GF-D8 (cell line): ENCODE data around the gene PNMA1.

Experiments
- DNase-seq: peaks from one replicate; lab custom pipeline; 2025; lab: John Stamatoyannopoulos, UW

Gene PNMA1

DNA sequence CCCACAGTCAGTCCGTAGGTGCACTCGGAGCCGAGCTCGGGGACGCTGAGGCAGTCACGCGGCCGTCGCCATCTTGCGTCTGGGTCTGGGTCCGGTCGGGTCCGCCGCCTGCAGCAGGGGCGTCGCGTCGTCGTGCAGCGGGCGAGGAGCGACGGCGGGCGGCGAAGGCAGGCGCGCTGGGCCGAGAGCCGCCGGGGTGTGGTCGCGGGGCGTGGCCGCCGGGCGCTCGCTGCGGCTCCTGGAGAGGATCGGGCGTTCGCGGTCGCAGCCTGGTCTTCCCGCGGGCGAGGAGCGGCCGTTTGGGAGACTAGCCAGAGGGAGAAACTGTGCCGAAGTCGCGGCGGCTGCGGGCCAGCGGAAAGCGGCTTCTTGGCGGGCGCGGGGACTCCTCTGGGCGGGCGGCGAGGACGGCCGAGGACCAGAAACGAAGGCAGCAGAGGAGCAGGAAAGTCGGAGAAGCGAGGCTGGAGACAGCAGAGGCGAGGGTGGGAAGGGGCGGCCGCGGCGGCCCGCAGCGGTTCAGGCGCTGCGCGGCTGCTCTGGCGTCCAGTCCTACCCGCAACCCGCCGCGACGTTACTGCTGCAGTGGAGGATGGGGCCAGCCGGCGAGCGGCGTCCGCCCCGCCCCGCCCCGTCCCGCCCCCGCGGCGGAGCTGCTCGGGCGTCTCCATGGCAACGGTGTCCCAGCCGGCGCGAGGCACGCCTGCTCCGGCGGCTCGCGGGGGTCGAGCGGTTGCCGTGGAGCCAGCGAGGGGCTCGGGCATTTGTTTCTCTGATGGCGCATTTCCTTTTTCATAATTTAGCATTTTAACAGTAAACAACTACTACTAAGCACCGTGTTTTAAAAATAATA, at the start of gene PNMA1:
TSS of gene PNMA1 (minus strand) at position 582 of the 853 bp plus-strand sequence. CDS start 745 bp downstream, outside the sequence.
- peak; percentile 17 for DNase-seq

DNA sequence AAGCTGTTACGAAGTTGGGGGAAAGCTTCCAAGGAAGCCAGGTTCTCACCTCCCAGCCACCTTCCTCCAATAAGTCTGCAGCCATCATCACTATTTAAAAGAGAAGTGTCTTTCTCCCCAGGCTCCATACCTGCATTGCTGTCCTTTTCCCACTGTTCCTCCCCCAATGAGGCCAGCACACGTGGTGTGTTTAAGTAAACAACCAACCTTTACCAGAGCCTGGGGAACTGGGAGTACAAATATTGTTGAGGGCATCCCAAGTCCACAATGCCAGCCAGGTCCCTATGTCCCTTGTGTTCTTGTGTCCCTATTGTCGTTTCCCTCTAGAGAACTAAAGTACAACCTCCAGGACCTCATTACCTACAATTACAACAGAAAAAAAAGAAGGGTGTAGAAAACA, 49.2 kb upstream of the PNMA1 start:
- no peak for DNase-seq

DNA sequence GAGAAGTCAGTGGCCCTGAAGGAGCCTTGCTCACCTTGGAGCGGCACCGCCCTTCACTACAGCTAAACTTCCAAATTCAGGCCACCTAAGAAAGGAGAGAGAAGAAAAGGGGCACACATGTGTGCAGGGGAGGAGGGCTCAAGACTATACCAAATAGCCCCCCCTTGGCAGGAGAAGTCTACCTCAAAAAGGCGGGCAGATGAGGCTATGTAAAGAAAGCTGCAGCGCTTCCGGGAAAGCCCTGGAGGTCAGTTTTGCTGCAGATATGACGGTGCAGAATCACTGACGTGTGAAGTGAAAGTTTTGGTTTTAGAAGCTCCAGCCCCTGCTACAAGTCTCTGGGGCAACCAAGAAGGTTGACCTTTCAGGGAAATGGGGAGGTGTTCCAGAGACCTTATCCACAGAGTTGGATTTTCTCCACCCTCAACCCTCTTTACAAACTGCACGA, 48.2 kb upstream of the PNMA1 start:
- no peak for DNase-seq

DNA sequence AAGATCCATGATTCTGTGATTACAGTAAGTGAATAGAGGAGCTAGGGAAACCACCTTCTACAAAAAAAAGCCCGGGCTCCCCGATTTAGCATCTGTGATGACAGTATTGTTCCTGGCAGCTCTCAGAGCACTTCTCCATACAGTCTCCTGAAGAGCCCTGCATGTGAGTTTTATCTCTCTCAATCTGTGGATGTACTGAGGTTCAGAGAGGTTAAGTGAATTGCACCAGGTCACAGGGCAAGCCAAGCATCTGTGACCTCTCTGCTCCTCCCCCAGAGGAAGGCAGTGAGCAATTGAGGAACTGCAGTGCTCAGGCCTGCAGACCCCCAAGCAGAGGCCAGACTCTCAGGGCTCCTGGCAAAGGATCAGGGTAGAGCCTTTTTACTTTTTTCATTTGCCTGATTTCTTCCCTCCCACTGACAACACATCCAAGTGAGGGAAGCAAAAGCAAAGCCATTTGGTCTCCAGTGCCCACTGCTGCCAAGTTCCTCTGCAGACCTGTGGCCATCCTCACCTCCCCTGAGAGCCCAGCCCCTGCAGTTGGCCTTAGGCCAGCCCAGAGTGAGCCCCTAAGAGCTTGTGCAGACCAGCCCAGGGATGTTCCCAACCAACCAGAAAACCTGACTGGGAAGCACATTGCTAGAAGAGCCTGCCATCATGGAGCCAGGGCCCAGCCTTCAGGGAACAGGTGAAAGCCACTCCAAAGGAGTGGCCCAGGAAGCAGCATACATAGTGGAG, 47.6 kb upstream of the PNMA1 start:
- DNase-seq = no peak

- no peak for DNase-seq
These were observed 46.7 kb upstream of the PNMA1 start for GRCh38 chr14:73760598-73761586.

- peak; percentile 83 for DNase-seq
These were observed 45.8 kb upstream of the PNMA1 start for GRCh38 chr14:73759714-73760597.

- no peak for DNase-seq
These were observed 45.1 kb upstream of the PNMA1 start for GRCh38 chr14:73759183-73759713.

DNA sequence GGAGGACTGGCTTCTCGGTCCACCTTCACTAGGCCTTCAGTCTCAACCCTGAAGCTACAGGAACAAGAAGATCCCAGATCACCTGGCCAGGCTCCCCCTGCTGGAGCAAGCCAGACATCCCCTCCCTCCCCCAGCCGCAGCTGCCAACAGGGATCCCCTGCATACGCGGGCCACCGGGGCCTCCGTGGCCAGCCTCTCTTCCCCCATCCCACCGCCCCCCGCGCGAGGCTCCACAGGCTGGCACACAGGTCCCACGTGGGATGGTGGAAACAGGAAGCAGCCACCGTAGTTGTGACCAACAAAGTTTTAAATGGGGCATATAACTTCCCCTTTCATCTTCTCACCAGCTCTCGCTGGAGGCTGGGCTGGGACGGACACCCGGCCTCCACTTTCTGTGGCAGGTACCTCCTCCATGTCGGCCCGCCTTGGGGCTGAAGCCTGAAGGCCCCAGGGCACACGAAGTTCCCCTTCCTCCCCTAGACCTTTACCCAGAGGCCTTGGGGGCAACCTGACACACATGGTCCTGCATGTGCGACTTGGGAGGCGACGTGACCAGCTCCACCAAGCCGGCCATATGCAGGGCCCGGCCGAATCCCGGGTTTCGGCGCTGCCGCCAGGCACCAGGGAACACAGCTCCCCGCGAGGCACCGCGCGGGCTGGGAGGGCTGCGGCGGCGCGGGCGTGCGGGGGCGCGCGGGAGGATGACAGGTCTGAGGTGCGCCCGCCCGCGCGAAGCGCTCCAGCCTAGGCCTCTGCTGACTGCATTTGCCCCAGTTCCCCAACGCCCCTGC, 44.4 kb upstream of the PNMA1 start:
- DNase-seq = peak; percentile 65

DNA sequence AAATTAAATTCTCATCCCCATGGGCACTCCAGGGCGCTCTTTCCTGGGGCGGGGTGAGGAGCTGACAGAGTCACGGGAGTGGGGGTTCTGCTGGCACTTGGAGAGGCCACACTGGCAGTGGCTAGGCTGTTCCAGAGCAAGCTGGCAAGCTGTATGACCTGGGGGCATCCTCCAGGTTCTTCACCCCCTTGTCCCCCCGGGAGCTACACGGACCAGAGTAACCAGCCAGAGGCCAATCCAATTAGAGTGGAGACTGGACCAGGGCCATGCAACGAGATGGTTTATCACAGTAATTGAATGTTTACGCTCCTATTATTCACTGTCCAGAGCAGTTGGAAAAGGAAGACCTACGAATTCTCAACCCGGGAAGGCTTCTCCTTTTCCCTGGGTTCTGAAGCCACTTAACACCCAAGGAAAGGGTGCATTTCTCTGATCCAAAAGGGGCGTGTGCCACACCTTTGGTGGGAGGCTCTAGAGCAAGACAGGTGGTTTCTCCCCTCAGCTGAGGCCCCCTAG, 43.8 kb upstream of the PNMA1 start:
- no peak for DNase-seq

GRCh38 chr14:73757381-73757780, 43.2 kb upstream of the PNMA1 start:
- DNase-seq = no peak

- no peak for DNase-seq
These were observed 41.3 kb upstream of the PNMA1 start for GRCh38 chr14:73755434-73756014.

DNA sequence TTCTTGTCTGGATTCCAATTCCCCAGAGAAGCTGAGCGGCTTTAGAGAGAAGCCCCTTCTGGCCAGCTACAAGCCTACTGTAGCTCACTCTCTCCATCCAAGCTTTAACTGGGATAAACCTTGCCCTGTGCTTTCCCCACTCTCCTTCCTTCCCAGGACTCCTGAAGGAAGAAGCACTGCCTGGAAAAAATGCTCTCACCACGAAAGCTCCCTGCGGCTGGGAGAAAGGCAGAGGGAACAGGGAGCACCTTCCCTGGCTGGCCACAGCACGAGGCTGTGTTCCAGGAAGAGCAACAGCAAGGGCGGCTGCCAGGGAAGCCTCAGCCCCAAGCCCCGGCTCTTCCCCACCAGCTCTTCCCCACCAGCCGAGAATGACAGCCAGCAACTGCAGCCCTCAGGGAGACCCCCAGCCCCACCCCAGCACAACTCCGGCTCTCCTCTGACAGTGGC, 40.8 kb upstream of the PNMA1 start:
- no peak for DNase-seq

DNA sequence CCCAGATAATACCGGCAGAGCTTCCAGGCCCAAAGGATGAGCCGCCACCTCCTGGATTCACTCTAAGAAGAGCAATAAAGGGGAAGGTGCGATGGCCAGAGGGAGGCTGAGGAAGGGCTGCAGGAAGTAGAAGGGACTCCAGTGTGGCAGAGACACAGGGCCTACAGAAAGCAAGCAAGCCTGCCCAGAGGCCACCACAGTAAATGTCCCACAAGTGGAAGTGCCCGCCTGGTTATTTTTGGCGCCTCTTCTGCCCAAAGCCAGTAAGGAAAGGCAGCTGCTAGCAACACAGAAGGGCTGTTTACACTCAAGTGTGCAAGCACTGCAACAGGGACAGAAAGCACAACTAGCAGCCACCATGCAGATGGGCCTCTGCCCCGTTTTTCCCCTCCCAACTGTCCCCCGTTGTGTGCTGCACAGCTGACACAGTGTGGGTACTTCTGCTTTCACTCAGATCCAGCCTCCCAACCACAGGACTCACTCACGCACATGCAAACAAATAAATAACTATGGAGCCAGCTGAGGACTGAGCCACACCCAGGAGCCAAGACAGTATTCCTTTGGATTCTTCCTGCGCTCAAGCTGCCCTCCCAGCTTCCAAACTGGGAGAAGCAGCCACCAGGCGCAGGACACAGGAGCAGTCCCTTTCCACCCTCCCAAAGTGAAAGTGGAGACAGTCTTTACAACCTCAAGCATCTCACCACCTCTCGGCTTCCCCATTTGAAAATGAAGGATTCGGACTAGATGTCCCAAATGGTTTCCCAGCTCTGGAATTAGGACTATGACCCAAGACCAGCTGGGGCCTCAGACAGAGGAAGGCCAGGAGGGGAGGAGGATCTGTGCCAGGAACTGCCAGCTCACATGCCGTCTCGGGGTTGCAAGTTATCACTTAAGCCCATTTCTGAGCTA, 40.0 kb upstream of the PNMA1 start:
- peak; percentile 28 for DNase-seq

GRCh38 chr14:73753124-73753886, 39.1 kb upstream of the PNMA1 start:
- DNase-seq = peak; percentile 91

- no peak for DNase-seq
These were observed 38.3 kb upstream of the PNMA1 start for GRCh38 chr14:73752297-73752992.

GRCh38 chr14:73751157-73751691, 37.0 kb upstream of the PNMA1 start:
- no peak for DNase-seq
